ENCODE data around the gene TYSND1.

GRCh38 chr10:70188768-70189167, 42.3 kb upstream of the TYSND1 start:
- no peak for TF ChIP-seq ZBTB2 (CRISPR knock-in tag; IDR thresholded peaks at IDR 0.05; ENCODE audit: low read depth)
- TF ChIP-seq KLF13 (CRISPR knock-in tag; IDR thresholded peaks at IDR 0.05): no peak
- no peak for TF ChIP-seq CTCF (CRISPR knock-in tag; IDR thresholded peaks at IDR 0.05)
- no peak for TF ChIP-seq SP2 (CRISPR knock-in tag; IDR thresholded peaks at IDR 0.05)
- TF ChIP-seq, protein P1, sequence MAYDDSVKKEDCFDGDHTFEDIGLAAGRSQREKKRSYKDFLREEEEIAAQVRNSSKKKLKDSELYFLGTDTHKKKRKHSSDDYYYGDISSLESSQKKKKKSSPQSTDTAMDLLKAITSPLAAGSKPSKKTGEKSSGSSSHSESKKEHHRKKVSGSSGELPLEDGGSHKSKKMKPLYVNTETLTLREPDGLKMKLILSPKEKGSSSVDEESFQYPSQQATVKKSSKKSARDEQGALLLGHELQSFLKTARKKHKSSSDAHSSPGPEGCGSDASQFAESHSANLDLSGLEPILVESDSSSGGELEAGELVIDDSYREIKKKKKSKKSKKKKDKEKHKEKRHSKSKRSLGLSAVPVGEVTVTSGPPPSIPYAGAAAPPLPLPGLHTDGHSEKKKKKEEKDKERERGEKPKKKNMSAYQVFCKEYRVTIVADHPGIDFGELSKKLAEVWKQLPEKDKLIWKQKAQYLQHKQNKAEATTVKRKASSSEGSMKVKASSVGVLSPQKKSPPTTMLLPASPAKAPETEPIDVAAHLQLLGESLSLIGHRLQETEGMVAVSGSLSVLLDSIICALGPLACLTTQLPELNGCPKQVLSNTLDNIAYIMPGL (CRISPR knock-in tag; IDR thresholded peaks at IDR 0.05; ENCODE audit: borderline replicate concordance in 1 of 2, low read depth in 1 of 2): no peak
- TF ChIP-seq, protein P2, sequence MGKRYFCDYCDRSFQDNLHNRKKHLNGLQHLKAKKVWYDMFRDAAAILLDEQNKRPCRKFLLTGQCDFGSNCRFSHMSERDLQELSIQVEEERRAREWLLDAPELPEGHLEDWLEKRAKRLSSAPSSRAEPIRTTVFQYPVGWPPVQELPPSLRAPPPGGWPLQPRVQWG (CRISPR knock-in tag; IDR thresholded peaks at IDR 0.05; ENCODE audit: borderline replicate concordance, low read depth): no peak
- TF ChIP-seq ETS1 (CRISPR knock-in tag; IDR thresholded peaks at IDR 0.05): no peak
- TF ChIP-seq TAF1 (CRISPR knock-in tag; IDR thresholded peaks at IDR 0.05): no peak
- TF ChIP-seq CENPT (CRISPR knock-in tag; IDR thresholded peaks at IDR 0.05; ENCODE audit: low read depth): no peak
- TF ChIP-seq SRF (IDR thresholded peaks at IDR 0.05; ENCODE audit: low read depth, low read length): no peak
- TF ChIP-seq KAT7 (CRISPR knock-in tag; IDR thresholded peaks at IDR 0.05; ENCODE audit: borderline replicate concordance): no peak
- TF ChIP-seq, protein P3, sequence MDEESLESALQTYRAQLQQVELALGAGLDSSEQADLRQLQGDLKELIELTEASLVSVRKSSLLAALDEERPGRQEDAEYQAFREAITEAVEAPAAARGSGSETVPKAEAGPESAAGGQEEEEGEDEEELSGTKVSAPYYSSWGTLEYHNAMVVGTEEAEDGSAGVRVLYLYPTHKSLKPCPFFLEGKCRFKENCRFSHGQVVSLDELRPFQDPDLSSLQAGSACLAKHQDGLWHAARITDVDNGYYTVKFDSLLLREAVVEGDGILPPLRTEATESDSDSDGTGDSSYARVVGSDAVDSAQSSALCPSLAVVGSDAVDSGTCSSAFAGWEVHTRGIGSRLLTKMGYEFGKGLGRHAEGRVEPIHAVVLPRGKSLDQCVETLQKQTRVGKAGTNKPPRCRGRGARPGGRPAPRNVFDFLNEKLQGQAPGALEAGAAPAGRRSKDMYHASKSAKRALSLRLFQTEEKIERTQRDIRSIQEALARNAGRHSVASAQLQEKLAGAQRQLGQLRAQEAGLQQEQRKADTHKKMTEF (CRISPR knock-in tag; IDR thresholded peaks at IDR 0.05): no peak

Data from HepG2 (cell line).